GM19324 (cell line): Measurements from ENCODE around the gene MECP2.

Experiments used
- ATAC-seq: cut with Tn5 transposase; IDR thresholded peaks from one replicate; pipeline ENCODE4 v1.9.1; 2021; ENCODE audit warnings: mild to moderate bottlenecking, moderate library complexity; ENCODE audit not compliant: unreplicated experiment, low FRiP score

MECP2 gene

DNA sequence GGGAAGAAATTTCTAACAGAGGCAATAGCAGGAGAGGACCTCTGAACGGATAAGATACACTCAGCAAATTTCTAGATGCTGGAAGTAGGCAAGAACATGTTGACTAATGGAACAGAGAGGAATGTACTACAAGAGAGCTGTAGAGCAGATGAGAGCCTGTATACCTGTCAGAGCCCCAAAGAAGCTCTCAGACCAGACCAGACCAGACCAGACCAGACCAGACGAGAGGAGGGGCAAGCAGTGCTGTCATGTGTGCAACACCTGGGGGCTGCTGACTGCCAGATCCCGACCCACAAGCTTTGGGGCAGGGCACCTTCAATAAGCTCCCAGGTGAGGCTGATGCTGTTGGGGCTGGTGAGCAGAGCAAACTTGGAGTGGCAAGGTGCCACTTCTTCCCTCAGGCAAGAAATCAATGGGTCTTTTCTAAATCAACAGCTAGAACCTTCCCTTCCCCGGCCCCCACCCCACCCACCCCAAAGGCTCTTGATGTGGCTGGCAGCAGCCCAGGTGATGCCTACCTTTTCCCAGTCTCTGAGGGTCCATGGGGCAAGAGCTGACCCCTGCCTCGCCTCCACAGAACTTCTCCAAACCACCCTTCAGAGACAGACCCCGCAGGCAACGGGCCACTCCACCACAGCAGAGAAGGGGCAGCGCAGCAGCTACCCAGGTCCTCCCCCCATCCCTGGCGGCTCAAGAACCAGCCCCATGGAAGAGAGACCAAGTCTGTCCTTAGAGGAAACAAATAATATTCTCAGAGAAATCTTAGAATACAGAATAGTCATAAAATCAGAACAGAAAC is 32.7 kb downstream of the MECP2 start:
- no peak for ATAC-seq

DNA sequence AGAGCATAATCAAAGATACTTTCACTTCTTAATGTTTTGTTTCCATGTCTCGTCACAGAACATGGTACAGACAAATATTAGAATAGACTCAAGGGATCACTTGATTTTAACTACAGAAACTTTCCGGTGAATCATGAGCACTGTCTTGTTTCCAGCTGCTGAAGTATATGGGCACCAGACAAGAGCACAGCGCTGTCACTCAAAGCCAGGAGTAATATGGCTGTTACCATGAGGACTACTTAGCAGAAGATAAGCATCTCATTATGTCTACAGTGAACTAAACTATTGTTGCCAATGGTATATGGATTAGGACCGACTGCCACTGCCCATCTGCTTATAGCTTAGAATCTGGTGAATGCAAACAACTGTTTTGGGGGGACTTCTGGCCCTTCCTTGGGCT is 34.3 kb downstream of the MECP2 start:
- ATAC-seq: no peak

DNA sequence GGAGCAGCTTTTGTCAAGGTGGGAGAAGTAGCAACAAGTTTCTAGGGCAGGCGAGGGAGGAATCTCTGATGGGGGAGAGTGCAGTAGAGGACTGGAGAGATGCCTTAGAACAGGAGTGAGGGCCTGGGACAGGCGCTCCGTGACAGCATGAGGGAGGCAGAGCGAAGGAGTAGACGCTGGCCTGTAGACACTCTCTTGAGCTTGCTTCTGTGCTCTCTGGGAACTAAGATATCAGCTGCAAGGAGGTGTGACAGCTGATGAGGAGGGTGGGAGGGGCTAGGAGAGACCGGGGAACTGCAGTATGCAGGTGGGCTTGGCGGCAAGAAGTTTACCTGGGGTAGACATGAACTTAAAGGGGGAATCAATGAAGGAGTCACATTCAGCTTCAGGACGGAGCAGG is 35.7 kb downstream of the MECP2 start:
- no peak for ATAC-seq

DNA sequence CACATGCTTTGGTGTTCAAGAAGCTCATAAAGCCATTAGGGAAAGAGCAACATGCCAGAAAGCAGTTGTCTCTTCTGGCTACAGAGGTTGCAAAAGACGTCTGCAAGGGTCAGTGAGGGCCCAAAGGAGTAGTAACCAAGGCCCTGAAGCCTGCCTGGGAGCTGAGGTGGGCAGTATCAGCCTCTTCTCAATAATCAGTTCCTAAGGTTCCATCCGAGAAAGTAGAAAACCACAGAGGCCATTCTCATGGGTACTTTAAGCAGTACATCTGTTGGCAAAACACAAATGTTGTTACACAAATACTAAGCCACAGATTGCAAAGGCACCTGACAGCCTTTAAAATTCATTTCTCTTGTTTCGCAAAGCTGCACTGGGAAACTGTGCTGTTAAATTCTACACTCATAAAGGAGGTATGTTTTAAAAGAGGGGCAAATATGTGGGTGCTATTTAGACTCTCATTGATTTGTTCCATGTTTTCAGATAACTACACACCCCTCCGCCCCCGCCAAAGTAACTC is 37.7 kb downstream of the MECP2 start:
- no peak for ATAC-seq

DNA sequence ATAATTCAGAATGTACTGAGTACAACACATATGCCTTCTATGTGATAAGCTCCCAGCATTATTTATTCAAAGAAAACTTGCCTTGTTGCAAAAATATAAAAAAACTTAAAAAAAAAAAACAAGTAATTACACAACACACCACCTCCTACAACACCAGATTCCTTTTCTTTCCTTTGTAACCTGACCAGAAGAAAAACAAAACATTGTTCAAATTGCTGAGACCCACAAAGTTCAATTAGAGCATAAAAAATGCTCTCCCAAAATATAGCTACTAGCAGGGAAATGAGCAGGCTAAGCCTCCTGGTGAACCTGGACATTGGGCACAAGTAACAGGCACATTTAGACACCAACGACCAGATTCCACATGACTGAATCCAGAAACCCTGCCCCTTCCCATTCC is 38.3 kb downstream of the MECP2 start:
- ATAC-seq: no peak

DNA sequence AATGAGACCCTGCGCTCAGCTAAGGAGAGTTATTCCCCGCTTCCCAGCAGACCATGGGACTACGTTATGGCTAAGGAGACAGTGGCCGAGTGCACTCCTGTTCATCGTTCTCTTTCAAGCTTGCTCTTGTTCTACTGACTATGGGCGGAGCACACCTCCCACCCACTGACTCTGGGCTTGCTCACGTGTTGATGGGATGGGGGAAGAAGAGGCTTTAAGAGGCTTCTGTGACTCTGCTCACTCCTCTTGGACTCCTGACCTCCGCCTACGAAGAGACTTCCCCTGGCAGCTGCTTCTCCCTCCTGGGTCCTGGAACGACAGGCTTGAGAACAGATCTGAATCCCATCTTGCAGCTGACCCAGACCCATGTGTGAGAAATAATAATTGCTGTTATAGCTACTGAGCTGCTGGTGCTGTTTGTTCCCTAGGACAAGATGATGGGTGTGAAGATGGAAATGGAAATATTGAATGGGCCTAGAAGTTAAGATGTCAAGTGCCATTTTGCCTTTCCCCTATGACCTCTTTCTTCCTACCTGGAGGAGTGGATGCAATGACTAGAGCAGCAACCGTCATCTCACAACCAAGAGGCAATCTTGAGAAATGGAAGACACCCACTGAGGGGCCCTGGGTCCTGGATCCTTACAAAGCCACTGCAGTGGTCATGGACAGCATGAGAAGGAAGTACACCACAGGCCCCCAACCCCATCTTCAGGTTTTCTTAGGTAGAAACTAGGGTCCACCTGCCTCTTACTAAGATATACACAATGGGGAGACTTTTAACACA is 39.1 kb downstream of the MECP2 start:
- no peak for ATAC-seq

DNA sequence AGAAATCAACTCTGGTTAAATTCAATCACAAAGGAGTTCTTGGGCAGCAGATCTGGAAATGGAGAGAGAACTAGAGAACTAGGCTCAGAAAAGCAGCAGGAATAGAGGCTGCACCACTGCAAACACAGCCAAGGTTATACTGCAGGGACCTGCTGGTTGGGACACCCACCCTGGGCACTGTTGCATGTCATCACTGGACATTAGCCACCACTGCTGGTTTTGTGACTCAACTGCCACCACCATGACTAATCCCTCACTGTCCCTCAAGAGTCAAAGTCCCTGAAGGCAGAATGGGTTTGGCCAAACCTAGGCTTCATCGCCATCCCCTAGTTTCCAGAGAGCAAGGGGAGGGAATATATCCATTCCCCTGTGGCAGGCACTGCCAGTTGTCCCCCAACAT is 39.7 kb downstream of the MECP2 start:
- ATAC-seq: no peak

DNA sequence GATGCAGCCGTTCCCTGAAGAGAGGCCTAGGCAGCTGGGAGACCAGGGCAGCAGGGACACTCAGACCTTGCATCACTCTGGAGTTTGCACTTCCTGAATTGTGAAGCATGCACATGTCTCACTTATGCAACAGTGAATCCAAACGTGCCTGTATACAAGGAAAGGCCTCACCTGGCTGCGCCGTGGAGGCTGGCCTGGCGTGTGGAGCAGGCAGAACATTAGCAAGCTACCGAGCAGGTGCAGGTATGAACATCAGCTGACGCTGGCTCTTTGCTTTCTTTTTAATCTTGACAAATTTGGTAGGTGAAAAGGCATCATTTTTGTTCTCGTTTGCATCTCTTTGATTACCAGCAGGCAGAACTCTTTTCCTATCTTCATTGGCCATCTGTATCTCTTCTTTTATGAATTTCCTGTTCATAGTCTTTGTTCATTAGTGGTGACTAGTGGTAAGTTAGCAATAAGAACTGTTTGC is 40.7 kb downstream of the MECP2 start:
- ATAC-seq: no peak

DNA sequence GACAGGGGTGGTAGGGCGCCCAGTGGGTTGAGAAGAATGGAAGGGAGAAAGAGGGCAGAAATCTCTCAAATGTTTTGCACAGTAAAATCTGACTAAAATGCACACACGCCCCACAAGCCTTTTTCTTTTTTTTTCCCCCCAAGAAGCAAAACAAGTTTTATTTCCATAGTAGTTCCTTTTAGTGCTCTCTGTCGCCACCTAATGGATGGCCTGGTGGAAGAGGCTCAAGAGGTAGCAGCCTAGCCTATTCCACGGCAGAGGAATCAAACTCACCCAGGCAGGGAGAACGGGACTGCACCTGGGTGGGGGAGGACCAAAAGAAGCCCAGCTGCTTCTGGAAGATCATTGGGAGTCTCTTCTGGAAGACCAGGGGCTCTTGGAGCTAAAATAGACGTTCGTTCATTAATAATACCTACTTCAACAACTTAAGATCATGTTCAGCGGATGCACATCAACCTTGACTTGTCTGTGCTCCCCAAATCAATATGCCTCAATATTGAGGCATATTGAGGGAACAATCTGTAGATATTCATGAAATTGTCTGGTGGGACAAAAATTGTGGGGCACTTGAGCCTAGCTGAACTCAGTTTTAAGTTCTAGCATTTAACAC is 46.2 kb downstream of the MECP2 start:
- ATAC-seq: no peak

DNA sequence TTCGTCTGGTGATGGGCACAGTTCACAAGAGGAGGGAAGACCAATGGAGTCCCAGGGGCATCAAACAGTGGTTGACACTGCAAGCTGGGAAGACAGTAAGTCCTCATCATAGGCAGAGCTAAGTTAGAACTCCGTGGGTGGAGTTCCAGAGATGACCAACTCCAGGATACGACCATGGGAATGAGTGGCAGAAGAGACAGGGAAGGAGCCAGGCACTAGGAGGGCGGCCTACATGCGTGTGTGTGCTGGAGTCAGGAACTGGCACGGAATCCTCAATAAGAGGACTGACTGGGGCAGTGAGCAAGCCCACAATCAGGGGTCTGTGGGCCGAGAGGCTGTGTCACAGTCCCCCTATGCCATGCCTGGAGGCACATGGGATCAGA is 47.4 kb downstream of the MECP2 start:
- no peak for ATAC-seq

DNA sequence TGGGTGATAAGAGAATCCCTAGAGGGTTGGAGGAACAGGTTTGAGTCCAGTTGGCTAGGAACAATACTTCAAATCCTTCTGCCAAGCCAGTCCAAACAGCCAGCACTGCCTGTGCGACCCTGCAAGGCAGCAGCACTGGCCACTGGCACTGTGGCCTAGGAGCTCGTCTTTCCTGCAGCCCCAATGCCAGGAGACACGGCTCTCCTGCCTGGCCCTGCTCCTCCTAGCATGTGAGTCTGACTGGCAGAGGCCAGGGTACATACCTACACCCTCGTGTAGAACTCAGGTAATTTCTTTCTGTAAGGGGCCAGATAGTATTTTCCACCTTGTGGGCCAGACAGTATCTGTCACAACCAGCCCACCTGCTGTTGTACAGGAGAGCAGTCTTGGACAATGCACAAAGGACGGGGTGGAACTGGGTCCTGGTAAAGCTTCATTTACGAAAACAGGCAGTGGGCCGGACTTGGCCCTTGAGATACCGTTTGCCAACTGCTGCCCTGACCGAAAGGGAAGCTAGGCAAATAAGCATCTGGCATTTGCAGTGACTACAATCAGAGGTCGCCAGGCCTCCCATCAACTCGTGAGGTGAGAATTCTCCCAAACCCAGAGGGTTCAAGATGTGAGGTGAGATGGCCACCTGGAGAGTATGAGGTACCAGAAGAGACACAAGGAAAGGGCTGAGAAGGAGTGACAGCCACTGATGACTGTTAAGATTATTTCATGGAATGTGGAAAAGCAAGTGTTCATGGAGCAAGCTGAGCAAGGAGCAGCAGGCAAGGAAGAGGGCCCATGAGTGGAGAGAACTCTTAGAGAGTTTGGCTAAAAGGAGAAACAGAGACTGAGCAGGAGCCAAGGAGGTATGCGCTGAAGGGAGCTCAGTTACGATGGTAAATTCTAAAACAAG is 48.1 kb downstream of the MECP2 start:
- no peak for ATAC-seq

DNA sequence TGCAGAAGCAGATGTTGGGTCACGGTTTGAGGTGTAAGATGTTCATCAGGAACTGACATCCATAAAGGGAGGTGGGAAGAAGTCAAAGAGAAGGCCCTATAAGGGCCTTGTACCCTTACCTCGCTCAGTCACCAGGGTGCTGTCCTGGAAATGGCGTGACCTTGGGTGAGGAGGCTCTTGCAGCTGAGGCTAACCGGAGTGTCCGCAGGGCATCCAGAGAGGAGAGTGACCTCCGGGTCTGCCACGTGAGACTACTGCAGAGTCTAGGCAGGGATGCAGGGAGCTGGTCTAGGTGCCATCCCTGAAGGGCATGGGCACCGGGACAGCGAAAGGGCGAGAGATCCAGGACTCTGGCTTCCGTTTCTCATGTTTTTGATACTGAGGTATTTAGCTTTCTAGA is 49.1 kb downstream of the MECP2 start:
- no peak for ATAC-seq

DNA sequence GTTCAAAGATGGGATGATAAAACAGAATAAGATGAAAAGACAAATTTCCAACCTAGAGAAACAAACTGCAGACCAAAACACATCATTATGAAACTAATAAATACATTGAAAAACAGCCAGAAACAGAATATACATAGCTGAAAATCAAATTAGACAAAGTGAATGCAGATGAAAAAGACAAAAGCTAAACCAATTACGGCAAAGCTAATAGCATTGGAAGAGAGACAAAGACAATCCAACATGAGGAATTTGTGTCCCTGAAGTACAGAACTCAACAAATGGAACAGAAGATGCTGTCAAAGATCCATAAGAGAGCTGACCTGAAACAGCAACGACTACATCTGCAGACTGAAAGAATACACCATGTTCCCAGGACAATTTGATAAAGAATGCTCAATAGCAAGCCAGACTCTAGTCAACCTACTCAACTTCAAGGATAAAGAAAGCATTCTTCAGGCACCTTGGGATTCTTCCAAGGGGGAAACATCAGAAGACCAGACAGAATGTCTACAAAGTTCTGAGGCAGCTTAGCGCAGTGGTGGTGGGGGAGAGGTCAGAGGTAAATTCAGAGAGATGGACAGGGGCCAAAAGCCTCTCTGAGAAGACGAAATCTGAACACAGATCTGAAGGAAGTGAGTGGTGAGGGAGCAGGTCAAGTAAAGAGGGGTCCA is 50.4 kb downstream of the MECP2 start:
- ATAC-seq: no peak

DNA sequence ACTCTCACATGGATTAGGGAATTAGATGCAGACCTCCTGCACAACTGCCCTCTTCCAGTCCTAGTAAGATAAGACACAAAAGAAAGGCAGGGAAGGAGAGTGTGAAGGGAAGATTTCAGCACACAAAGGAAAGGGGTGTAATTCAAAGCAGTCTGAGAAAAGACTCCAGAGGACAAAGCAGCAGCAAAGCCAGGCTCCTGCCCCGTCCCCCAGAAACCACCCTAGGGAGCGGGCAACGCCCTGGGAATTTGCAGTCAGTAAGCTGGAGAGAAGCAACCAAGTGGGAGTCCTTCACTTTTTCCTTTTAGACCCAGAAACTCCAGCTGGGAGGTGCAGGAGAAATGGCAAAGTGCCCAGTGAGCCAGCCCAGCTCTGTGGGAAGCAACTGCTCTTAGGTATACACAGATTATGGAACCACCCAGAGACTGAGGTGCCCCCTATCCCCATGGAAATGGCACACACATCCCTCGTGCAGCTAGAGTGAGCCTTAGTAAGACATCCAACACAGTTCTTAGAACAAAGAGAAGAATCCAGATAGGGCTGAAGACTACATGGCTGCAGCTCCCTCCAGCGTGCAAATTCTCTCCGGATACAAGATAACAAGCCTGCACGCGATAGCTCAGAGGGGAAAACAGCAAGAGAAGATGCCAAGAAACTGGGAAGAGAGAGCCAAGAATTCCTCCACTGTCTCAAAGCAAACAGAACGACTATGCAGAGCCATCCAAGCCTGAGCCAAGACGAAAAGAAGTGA is 51.3 kb downstream of the MECP2 start:
- no peak for ATAC-seq

DNA sequence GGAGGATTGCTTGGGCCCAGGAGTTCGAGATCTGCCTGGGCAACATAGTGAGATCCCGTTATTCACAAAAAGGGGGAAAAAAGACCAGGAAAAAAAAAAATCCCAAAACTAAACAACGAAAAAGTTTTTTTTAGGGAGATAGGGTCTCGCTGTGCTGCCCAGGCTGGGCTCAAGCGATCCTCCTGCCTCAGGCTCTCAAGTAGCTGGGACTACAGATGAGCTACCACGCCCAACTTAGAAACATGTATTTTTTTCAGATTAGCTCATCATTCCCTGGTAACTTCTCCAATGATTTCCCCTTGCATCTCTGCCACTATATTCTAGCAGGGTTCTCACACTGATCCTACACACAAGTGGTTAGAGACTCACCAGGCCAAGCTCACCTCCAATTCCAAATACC is 53.4 kb downstream of the MECP2 start:
- ATAC-seq: no peak

DNA sequence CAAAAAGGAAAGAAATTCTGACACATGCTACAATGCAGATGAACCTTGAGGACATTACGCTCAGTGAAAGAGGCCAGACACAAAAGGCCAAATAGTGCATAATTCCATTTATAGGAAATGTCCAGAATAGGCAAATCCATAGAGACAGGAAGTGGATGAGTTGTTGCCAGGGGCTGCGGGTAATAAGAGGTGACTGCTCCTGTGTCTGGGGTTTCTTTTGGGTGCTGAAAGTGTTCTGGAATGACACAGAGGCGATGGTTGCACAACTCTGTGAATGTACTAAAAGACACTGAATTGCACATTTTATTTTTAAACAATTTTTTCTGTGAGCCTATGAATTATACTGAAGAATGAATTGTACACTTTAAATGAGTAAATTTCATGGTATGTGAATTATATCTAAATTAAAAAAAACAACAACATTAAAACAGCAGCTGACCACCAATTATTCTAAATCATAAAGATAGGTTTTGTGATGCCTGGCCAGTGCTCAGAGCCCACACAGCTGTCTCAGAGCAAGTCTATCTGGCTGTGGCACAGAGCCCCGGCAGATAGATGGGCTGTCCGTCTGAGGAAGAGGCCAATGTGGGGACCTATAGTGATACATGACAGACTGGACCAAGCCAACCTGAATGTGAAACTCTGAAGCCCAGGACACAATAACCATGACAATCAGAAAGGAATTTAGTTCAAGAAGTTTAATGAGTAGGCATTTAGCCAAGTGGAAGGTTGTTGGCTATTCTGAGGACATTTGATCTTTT is 54.3 kb downstream of the MECP2 start:
- no peak for ATAC-seq

DNA sequence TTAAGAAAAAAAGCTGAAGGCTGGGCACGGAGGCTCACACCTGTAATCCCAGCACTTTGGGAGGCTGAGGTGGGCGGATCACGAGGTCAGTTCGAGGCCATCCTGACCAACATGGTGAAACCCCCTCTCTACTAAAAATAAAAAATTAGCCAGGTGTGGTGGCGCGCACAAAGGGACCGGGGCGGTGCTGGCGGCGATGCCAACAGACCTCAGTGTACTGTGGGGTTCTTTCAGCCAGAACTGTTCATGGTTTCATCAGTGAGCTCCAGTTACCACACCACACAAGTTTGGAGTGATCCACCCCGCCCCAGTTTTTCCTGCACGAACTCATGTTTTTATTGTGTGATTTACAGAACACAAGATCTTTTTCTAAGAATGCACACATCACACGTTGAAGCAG is 56.7 kb downstream of the MECP2 start:
- ATAC-seq: no peak

DNA sequence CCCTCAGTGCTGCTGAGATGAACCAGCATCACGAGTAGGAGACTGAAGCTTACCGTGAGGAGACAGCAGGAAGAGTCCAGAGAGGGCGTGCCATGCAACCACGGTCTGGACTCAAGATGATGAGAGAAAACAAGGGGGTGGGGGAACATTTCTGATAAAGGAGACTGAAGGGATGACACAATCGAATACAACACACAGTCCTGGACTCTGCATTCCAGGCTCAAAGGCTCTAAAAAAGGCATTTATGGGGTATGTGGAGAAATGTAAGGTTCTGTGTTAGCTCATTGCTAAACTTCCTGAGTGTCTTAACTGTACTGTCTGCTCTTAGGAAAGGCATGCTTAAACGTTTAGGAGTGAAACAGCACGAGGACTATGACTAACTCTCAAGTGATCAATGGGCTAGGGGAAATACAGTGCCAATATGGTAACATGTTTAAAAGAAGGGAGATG is 57.2 kb downstream of the MECP2 start:
- ATAC-seq: no peak
